NCI-H510A (cell line): ENCODE measurements around the gene GP9.
"Not testable (repeated sequence)": the region's sequence is repeated elsewhere in the genome, so short reads cannot be mapped to it uniquely, and the experiment has no call there.

Source experiments
- DNase-seq: peaks from one replicate; lab custom pipeline; 2025; lab: John Stamatoyannopoulos, UW

Gene GP9

DNA sequence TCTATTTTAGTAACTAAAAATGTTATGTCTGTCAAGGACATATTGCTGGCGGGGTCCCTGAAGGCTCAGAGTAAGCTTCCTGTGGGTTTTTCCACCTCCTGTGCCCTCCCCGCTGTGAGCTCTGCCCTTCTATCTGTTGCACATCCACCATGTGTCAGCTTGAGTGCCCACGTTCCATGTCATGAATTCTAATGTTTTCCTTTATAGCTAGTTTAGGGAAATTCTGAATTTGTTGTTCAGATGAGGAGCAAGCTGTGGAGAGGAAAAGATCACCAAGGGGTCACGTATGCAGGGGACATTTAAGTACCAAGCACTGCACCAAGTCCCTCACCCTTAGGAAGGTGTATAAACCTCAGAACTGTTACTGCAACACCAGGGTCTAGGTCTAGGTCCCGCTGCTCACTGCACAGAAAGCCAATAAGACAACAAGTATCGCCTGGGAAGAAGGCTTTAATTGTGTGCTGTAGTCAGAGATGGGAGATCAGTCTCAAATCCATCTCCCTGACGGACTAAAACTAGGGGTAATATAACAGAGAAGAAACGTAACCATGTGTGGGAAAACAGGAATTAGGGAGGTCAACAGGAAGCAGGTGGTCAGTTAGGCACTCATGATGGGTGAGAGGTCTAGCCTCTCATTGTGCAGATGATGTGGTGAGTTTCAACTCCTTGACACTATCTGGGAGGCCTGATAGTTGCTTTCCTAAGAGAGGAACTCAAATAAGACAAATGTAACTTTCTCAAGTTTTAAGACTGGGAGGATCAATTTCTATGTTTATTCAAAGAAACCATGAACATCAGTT, 9.7 kb downstream of the GP9 start:
- DNase-seq, result no peak

DNA sequence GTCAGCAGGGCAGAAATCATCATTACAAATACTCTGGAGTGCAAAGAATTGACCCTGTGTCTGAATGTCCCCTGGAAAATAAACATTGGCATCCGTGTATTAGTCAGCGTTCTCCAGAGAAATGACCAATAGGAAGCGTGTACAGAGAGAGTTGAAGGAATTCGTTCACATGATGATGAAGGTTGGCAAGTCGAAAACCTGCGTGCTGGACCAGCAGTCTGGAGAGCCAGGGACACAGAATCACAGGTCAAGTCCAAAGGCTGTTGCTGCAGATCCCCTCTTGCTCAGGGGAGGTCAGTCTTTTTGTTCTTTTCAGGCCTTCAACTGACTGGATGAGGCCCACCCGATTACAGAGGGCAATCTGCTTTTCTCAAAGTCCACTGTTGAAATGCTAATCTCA, 16.6 kb downstream of the GP9 start:
- no peak for DNase-seq

- no peak for DNase-seq
Measured at GRCh38 chr3:129078510-129078909, 17.9 kb downstream of the GP9 start.

GRCh38 chr3:129081503-129081902, 20.9 kb downstream of the GP9 start:
- no peak for DNase-seq

- DNase-seq, result no peak
Measured at GRCh38 chr3:129082026-129082425, 21.4 kb downstream of the GP9 start.

- DNase-seq, result no peak
Measured at GRCh38 chr3:129084501-129084900, 23.9 kb downstream of the GP9 start.

DNA sequence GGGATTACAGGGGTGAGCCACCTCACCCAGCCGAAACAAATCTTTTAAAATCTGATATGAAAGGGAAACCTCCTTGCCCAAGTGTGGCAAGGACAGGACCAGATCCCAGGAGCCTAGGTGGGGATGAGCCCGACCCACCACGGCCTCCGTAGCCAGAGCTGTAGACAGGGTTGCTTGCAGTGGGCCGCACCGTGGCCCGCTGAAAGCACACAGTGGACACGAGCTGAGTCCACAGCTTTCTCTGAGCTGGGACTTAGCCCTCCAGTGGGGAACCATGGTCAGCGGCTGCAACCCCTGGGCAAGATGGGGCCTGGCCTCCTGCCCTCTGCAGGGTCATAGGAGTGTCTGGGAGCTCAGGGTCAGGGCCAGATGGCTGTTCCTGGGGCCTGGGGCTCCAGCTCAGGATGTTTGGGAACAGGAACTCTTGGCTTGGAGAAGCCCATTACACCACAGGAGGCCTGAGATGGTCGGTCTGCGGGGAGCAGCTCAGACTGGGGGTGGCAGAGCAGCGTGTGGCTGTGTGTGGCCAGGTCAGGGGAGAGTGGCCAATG, 24.7 kb downstream of the GP9 start:
- DNase-seq, result no peak

DNA sequence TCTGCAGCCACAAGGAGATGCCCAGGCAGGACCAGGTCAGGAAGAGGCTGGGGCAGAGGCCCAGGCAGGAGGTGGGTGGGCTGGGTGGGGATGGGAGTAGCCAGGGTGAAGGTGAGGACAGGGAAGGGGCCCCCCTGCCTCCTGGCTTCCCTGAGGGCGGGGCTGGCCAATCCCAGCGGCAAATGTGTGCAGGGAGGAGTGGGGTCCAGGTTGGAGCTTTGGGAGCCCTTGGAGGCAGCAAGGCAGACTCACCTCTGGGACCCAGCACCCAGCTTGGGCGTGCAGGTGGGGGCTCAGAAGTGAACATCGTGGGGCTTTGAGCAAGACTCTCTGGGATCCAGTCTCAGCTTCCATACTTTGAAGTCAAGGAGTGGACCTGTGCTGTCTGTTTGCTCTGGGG, 25.2 kb downstream of the GP9 start:
- DNase-seq, result no peak

DNA sequence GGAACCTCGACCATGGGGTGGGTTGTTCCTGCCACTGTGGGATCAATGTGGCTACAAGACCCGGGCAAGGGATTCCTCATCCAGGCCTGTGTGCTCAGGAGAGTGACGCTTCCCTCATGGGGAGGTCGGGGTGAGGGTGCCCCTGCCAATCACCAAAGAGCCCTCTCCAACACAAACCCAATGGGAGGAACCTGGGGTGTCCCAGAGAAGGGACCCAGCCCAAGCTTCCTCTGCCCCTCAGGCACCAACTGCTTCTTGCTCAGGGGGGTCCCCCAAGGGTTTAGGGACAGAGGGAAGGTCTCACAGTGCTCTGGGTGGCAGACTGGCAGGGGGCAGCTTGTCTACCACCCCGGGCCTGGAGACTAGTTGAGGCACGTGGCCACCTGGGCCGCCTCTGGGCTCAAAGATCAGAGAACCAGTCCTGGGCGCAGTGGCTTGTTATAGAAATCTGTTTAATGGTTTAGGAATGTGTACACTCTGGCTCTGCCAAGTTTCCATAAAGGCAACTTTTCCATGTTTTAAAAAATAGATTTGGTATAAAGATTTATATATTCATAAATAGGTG, 26.6 kb downstream of the GP9 start:
- DNase-seq, result no peak

DNA sequence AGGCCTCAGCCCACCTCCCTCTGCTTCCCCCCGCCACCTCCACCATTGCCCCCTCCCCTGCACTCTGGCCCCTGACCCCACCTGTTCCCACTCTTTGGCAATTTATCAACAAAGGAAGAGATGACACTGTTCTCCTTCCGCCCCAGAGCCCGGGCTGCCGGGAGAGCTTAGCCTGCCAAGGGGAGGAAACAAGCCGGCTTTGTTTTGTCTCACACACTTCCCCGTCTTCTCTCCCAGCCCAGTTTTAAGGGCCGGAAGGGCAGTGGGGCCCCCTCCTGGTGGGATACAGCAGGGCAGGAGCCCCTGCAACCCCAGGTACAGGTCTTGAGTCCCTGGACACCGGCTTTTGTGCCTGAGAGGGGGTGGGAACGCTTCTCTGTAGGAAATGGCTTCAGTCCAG, 27.3 kb downstream of the GP9 start:
- not testable (repeated sequence) for DNase-seq

DNA sequence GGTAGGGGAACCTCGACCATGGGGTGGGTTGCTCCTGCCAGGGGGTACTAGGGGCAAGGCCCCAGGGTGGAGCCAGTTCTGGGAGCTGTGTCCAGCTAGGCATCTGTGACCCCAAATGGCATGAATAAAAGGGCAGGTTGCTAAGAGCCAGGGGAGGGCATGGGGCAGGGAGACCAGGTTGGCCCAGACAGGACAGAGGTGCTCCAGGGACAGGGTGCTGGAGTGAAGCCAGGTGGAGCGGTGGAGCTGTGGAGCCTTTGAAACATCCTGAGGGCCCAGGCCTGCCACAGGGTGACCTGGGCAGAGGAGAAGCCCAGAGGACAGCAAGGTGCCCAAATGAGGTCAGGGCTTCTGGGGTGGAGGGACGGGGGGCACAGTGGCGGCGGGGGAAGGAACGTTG, 27.7 kb downstream of the GP9 start:
- not testable (repeated sequence) for DNase-seq

GRCh38 chr3:129095285-129095684, 34.7 kb downstream of the GP9 start:
- DNase-seq, result no peak

GRCh38 chr3:129100274-129100673, 39.7 kb downstream of the GP9 start:
- no peak for DNase-seq

- DNase-seq, result no peak
Measured at GRCh38 chr3:129101370-129102138, 41.0 kb downstream of the GP9 start.

DNA sequence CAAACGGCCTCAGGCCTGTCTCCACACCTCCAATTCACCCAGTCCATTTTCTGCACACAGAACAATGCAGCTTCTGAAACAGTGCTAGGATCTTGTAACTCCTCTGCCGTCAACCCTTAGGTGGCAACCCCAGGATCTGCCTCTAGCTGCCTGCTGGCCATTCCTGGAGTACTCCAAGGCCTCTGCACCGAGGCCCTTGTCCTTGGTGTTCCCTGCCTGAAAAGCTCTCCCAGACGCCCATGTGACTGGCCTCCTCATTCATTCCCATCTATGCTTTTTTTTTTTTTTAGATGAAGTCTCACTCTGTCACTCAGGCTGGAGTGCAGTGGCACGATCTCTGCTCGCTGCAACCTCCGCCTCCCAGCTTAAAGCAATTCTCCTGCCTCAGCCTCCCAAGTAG, 42.7 kb downstream of the GP9 start:
- DNase-seq, result no peak

- no peak for DNase-seq
Measured at GRCh38 chr3:129104051-129104450, 43.5 kb downstream of the GP9 start.

DNA sequence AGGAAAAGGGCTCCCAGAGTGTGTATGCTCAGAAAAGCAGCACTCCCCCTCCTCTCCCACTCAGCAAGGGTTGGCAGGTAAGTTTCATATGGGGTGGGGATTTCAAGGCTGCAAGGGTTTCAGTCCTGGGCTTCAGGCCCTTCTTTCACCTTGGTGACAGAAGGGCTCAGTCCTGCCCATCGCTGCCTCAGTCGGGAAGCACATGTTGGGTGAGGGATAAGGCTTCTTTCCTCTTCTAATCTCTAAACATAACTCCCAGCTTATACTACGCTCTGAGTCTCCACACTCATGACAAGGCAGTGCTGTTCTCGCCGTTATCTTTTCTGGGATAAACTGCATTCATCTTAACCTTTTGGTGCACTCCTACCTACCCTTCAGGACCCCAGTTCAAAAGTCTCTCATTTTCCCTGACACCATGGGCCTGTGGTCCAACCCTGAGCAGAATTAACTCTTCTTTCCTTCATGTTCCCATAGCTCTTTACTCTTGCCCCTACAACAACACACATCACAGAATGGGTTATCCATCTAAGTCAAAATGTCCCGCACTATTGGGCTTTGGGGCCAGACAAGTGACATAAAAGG, 44.0 kb downstream of the GP9 start:
- no peak for DNase-seq

DNA sequence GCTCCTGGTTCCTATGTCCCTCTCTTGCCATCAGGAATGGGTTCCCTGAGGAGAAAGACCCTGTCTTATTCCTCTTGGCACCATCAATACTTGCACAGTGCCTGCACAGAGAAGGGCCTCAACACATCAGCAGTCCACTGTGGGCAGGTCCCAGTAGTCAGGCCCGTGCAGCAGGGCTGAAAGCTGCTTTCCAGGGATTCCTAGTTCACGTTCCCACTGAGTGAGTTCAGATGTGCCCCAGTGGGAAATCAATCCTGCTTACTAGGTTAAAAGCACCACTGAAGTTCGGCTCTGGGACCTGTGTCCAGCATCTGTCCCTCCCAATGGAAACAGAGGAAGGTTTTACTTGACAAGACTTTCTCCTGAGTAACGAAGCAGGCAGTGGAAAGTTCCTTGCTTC, 45.3 kb downstream of the GP9 start:
- DNase-seq, result no peak

- no peak for DNase-seq
Measured at GRCh38 chr3:129106320-129106719, 45.7 kb downstream of the GP9 start.

DNA sequence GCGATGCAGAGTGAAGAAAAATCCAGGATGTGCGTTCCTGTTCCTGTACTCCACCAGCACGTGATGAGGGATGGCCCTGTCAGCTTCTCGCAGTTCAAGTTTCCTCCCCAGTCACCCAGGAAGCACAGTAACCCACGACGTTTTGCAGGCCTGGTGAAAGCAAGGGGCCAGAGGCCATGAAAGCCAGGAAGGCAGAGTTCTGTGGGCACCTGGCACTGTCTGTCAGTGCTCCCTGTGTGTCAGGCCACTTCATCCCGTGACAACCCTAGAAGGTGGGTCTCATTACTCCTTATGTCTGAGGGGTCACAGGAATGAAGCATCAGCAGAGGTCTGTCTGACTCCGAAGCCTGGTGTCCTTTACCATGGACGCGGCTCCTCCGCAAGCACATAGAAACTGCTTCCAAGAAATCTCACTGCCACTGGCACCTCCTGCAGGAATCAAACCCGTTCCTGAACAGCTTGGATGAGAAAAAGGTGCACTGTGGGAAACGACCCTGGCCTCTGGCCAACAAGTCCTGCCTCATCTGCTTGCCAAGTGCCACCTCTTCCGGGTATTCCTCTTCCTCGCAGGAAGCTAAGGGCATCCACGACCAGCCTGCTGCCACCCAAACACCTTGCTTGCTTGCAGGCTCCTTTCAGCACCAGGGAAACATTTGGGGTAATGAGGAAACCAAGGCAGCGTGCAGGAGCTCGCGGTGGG, 46.4 kb downstream of the GP9 start:
- DNase-seq, result no peak

- DNase-seq, result peak; percentile 38
Measured at GRCh38 chr3:129107793-129108192, 47.2 kb downstream of the GP9 start.
